Activated T-helper 1 cell treated with anti-CD3 and anti-CD28 coated beads, Interleukin-12 subunit alpha, Interleukin-12 subunit beta, Interleukin-2, Interleukin-4 antibody, amounts not matched to agents 30 ng/mL and 10 ng/mL and 1 ng/mL, durations not matched to agents 14 hours and 24 hours and 36 hours (primary cell): Measurements from ENCODE around the gene UGT1A3. TPM values are rescaled to one million over a fixed set of nuclear protein-coding genes. Genes with fewer than 3 reads are reported as not detected.

Experiments
- DNase-seq: peaks from one replicate; pipeline ENCODE4 v3.0.0; 2021; ENCODE audit warnings: low spot score
- H3K27ac Mint-ChIP-seq: one replicate; pipeline ENCODE4 v1.8.0; 2021; ENCODE audit warnings: mild to moderate bottlenecking, mixed read lengths
- H3K27me3 Mint-ChIP-seq: one replicate; pipeline ENCODE4 v1.8.0; 2022; ENCODE audit warnings: mild to moderate bottlenecking, moderate library complexity, mixed read lengths; ENCODE audit not compliant: insufficient read depth
- H3K36me3 Mint-ChIP-seq: one replicate; pipeline ENCODE4 v1.8.0; 2021; ENCODE audit warnings: low read depth, mixed read lengths
- H3K4me1 Mint-ChIP-seq: one replicate; pipeline ENCODE4 v1.8.0; 2021; ENCODE audit warnings: low read depth, mixed read lengths
- H3K4me3 Mint-ChIP-seq: one replicate; pipeline ENCODE4 v1.8.0; 2021; ENCODE audit warnings: mild to moderate bottlenecking, moderate library complexity, mixed read lengths
- H3K9me3 Mint-ChIP-seq: one replicate; pipeline ENCODE4 v1.8.0; 2021; ENCODE audit warnings: mixed read lengths
- intact Hi-C: fragments of 100-400 bp; cut with micrococcal nuclease; formaldehyde crosslinking; loops from one replicate; pipeline ENCODE4 v1.15.1; 2024
- total RNA-seq: library from RNA; stranded (reverse); gene quantifications from 2 replicates; pipeline ENCODE4 v1.2.3, GENCODE V29; 2022

The UGT1A3 gene
- total RNA-seq, 1 donor from 2014 or later: not detected

DNA sequence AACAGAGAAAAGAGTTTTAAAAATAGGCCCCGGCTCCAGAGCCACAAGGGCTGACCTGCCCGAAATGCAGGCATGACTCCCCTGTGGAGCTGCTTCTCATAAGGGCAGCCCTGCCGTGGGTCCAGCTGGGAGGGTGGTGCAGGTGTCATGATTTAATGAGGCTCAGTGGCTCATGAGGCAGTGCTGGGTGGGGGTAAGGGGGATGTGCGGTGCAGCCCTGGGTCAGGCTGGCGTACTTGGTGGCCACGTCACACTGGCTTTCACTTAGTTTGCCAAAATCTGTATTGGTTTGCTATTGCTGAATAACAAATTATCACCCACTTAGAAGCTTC is 91.9 kb downstream of the UGT1A3 start:
- Mint-ChIP-seq H3K4me1 (no peaks in the 10 kb centered on the region), H3K9me3 (no peaks in the 10 kb centered on the region), H3K27ac (no peak overlapping the region), H3K36me3 (no peaks in the 10 kb centered on the region), H3K4me3 (no peak overlapping the region), H3K27me3 (peaks cover 6% of the 10 kb centered on the region)
- intact Hi-C loops: no loop called here
- DNase-seq: no peak

DNA sequence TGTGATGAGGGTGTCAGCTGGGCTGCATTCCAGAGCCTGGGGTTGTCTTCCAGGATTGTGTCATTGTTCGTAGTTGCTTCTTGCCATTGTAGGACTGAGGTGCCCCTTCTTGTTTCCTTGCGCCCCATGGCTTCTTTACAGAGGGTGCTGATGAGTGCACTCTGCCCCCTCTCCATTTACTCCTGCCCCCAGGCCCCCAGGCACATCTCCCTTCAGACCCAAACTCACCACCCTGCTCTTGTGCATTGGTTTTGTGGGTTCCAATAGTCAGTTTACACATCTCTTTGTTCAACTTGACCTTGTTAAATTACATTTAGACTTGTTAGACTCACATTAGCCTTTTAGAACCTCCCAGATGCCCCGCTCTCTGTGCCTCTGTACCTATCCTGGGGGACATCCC is 92.4 kb downstream of the UGT1A3 start:
- no peaks in the 10 kb centered on the region for H3K36me3 Mint-ChIP-seq
- no peaks in the 10 kb centered on the region for H3K9me3 Mint-ChIP-seq
- H3K4me3 Mint-ChIP-seq: no peak overlapping the region
- intact Hi-C loops: no loop called here
- no peaks in the 10 kb centered on the region for H3K4me1 Mint-ChIP-seq
- DNase-seq: no peak
- H3K27ac Mint-ChIP-seq: no peak overlapping the region
- peaks cover 3% of the 10 kb centered on the region for H3K27me3 Mint-ChIP-seq

- Mint-ChIP-seq H3K4me1 (no peaks in the 10 kb centered on the region), H3K4me3 (no peak overlapping the region), H3K36me3 (no peaks in the 10 kb centered on the region), H3K27me3 (peaks cover 3% of the 10 kb centered on the region), H3K9me3 (no peaks in the 10 kb centered on the region), H3K27ac (no peak overlapping the region)
- intact Hi-C loops: no loop called here
- DNase-seq: no peak
Measured at GRCh38 chr2:233821709-233822100, 92.9 kb downstream of the UGT1A3 start.

GRCh38 chr2:233822101-233822771 is 93.4 kb downstream of the UGT1A3 start:
- H3K9me3 Mint-ChIP-seq: no peaks in the 10 kb centered on the region
- peaks cover 3% of the 10 kb centered on the region for H3K27me3 Mint-ChIP-seq
- intact Hi-C loops: no loop called here
- no peak overlapping the region for H3K27ac Mint-ChIP-seq
- no peak overlapping the region for H3K4me3 Mint-ChIP-seq
- no peaks in the 10 kb centered on the region for H3K36me3 Mint-ChIP-seq
- no peaks in the 10 kb centered on the region for H3K4me1 Mint-ChIP-seq
- DNase-seq: no peak

Other genes with a start within 250 kb of the UGT1A3 start
- gene USP40, start 162.3 kb upstream of the UGT1A3 start, total RNA-seq: 10.1 and 11.2 TPM in 2 replicates
- not detected in 2 replicates for gene UGT1A8, start 111.4 kb upstream of the UGT1A3 start, total RNA-seq
- not detected in 2 replicates for gene UGT1A10, start 92.6 kb upstream of the UGT1A3 start, total RNA-seq
- gene UGT1A9, start 57.1 kb upstream of the UGT1A3 start, total RNA-seq: not detected in 2 replicates
- not detected in 2 replicates for gene UGT1A7, start 47.1 kb upstream of the UGT1A3 start, total RNA-seq
- not detected in 2 replicates for gene UGT1A6, start 36.2 kb upstream of the UGT1A3 start, total RNA-seq
- not detected in 2 replicates for gene UGT1A5, start 16.1 kb upstream of the UGT1A3 start, total RNA-seq
- not detected in 2 replicates for gene UGT1A4, start 10.3 kb upstream of the UGT1A3 start, total RNA-seq
- gene UGT1A1, start 31.2 kb downstream of the UGT1A3 start, total RNA-seq: not detected in 2 replicates
- gene MROH2A, start 49.3 kb downstream of the UGT1A3 start, total RNA-seq: not detected in 2 replicates
- 38.2 and 40.4 TPM in 2 replicates for gene HJURP, start 125.5 kb downstream of the UGT1A3 start, total RNA-seq
- not detected in 2 replicates for gene TRPM8, start 188.3 kb downstream of the UGT1A3 start, total RNA-seq